Umbilical cord (tissue), 2 donors: Measurements from ENCODE around the gene UBE2J2. TPM values are rescaled to one million over a fixed set of nuclear protein-coding genes. Genes with fewer than 3 reads are reported as not detected.

Experiments used
- DNase-seq: peaks from one replicate; pipeline ENCODE4 v3.0.0-alpha.2; 2015; ENCODE audit warnings: low spot score
- total RNA-seq: library from RNA; depleted of rRNA; stranded (reverse); fragments of >200 nt; gene quantifications from one replicate; pipeline ENCODE4 v1.2.3, GENCODE V29; 2014; ENCODE audit warnings: low replicate concordance; ENCODE audit not compliant: insufficient read depth

The UBE2J2 gene
- total RNA-seq, 1 donor from 2014 or later = 22.9 TPM

DNA sequence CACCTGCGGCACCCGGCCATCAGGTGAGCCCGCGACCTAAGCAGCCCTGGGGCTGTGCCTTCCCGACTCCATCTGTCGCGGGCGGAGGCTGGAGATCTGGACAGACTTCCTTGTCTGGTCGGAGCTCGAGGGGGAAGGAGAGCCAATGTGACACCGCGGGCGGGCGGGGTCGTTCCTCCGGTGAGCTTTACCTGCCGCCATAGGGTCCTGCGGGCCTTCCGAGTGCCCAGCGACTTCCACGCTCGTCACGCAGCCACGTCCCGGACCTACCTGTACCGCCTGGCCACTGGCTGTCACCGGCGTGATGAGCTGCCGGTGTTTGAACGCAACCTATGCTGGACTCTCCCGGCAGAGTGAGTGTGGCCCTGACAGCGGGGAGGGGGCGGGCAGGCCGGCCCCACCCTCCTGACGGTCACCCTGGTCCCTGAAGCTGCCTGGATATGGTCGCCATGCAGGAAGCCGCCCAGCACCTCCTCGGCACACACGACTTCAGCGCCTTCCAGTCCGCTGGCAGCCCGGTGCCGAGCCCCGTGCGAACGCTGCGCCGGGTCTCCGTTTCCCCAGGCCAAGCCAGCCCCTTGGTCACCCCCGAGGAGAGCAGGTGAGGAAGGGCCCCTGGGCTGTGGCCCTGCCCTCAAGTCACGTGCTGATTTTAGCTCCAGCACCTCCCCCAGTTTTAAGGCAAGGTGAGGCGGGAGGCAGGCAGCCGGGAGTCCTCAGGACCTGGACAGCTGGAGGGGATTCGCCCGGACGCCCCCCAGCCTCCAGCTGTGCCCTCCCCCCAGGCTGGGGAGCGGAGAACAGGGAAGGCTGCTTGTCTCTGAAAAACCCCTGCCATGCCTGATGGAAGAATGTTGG is 35.8 kb upstream of the UBE2J2 start:
- DNase-seq = no peak

DNA sequence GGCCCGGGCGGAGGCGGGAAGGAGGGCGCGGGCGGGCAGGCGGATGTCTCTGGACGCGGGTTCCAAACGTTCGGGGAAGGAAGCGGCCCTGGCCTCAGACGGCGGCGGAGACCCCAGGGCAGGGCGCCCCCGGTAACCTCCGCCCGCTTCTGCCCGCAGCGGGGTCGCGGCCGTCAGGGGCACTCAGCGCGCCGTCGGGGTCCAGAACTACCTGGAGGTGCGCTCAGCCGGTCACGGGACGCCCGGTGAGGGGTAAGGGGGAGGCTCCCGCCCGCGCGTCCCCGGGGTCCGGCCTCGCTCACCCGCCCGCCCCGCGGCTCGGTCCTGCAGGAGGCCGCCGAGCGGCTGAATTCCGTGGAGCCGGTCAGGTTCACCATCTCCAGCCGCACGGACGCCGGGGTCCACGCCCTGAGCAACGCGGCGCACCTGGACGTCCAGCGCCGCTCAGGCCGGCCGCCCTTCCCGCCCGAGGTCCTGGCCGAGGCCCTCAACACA is 35.1 kb upstream of the UBE2J2 start:
- peak; percentile 31 for DNase-seq

DNA sequence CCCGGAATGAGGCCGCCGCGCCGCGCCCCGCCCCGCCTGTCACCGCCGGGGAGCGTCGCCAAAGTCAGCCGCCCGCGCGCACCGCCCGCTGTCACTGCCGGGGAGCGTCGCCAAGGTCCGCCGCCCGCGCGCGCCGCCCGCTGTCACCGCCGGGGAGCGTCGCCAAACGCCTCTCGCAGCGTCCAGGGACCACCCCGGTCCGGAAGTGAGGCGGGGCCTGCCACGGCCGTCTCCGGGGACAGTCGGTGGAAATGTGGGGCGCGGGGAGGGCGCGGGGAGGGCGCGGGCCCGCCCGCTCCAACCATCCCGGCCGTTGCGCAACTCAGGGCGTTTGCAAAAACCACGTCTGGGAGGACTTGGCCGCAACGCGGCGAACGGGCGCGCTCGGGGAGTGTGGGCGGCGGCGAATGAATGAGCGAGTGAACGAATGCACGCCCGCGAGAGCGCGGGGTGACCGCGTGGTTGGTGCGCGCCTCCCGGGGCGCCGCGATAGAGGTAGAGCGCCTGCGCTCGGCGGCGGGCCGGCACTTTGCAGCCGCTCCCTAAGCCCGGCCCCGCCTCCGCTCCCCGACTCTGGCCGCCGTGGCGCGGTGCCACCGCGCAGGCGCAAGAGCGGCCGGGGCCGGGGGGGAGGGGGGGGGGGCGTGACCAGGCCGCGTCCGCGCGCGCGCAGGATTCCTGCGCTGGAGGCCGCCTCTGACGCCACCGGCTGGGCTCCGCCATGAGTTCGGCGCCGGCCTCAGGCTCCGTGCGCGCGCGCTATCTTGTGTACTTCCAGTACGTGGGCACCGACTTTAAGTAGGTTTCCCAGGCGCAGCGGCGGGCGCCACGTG is 34.5 kb upstream of the UBE2J2 start, which contains the start of the genes ACAP3 and PUSL1:
Gene ACAP3 (minus strand): TSS at position 8 of the 833 bp plus-strand sequence. CDS start 115 bp downstream, outside the sequence.
Gene PUSL1 (plus strand): TSS at position 675 of the 833 bp plus-strand sequence. CDS start 47 bp downstream, at position 722.
- peak; percentile 94 for DNase-seq

DNA sequence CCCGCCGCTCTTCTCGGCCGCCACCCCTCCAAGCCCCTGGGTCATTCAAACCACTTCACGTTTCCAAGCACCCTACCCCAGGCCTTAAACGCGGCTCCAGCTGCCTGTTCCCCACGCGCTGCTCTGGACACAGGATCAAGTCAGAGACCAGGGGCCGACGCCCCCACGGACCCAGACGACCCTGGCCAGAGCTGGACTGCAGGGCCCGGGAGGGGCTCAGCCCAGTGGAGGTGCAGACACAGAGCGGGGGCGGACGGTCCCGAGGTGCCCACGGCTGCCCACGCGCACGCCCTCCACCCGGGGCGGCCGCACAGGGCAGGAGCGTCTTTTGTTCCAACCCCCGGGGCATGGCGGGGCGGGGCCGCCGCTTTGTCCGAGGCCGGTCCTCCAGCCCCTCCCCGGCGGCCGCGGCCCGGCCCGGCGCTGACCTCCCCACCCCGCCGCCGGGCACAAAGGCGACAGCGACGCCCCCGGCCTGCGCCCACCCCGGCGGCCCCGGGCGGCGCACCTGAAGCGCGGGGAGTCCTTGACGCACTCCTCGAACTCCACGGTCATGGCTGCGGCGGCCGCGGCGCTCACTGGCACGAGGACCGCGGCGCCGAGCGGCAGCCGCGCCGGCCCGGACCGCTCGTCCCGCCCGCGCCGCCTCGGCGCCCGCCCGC is 33.7 kb upstream of the UBE2J2 start:
- DNase-seq = peak; percentile 43

DNA sequence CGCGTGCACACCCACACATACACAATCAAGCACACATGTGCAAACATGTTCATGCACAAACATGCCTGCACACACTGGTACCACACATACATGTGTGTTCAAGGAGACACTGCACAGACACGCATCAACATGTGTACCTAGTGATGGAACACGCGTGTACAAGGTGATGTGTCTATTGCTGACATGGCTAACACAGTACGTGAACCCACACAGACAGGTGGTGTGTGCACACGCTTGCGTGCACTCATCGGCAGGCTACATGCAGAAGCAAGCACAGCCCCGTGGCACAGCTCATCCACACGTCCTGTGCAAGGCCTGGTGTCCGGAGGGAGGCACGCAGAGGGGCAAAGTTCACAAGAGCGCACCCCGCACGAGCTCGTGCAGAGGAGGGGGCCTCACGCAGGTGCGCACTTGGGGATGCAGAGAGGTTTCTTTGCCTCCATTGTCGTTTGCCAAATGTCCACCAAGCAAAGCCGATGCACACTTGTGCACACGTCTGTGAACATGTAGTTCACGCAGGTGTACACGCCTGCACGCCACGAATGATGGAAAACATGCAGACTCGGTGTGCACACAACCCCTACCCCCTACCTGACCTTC is 33.1 kb upstream of the UBE2J2 start:
- DNase-seq = no peak

DNA sequence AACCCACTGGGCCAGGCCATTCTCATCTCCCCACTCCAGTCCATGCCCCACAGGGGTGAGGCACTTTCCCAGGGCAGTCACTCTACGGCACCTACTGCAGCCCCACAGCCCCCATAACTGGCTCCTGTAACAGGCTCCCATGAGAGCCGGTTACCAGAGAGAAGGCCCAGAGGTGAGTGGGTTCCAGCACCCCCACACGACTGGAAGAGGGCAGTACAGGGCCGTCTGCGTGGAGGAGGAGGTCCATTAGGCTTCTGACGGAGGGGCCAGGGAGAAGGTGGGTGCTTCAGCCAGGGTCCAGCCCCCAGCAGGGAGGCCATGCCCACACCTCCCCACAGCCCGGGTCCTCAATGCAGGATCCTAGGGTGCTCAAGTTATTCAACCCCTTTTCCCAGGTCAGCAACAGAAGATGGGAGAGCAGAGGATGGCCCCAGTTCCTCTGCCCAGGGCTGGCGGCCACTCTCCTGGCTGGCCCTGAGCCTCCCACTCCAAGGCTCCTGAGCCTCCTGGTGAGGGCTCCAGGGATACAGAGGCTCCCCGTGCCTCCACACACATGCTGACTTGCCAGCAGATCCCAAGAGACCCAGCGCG is 32.5 kb upstream of the UBE2J2 start:
- DNase-seq = no peak

DNA sequence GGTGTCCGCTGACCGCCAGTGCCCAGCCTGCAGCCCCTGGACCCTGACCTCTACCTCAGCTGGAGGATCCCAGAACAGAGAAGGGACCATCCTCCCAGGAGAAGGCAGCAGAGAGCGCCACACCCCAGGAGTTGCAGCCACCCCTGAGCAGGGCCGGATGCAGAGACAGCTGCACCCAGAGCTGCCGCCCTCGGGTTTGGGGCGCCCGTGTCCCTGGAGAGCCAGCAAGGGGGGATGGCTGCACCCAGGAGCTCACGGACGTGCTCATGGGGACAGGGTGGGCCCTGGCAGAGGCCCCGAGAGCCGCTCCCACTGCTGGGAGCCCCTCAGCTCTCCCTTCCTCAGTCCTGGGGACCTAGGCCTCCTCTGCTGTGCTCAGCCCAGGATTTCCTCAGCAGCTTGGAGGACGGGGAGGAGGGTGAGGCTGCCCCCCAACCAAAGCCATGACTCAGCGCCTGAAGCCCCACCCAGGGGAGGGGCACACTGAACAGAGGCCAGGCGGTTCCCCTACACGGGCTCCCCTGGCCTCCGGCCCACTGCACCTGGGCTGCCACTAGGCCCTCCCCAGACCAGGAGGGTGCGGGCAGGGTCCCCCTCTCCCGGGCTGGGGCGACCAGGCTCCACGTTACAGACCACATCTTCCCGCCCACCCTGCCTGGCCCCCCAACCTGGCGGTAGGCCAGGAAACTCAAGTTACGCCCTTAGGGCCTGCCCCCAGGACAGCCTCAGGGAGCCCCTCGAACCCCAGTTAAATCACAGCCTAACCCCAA is 31.8 kb upstream of the UBE2J2 start:
- DNase-seq = peak; percentile 93

DNA sequence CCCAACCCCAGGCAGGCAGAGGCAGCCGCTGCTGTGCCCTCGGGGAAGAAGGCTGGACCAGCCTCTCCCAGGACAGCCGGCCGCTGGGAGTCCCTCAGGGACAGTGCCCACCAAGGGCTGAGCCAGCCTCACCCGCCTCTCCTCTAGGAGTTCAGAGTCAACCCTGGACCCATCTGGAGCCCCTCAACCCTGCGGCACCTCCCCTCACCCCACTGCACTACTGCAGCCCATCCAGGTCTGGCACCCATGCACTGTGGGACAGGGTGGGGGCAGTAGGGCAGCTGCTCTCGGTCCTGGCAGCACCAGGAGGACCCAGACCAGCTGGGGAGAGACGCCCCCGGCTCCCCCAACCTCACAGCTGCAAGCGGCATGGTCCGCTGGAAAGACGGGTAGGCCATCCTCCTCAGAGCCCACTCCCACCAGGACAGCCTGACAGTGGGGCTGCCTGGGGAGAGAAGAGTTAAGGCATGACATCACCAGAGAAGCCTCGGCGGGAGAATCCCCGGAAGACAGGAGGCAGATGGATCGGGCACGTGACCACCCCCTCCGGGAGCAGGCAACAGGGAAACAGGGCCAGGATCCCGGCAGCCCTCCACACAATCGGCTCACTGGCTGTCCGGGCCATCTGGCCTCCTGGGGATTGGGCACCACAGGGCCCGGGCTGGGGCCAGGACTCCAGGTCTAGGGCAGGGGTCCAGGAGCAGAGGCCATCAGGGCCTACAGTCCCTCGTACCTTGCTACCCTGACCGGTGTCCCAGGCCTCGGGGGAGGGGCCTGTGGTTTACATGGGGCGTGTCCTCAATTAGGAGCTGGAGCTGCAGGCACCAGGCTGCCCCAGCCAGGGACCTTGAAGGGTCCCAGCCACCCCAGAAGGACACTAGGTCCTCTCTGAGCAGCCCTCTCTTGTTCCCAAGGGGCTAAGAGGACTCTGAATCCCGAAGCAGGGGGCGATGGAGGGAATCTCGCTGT is 31.0 kb upstream of the UBE2J2 start:
- DNase-seq = peak; percentile 93

DNA sequence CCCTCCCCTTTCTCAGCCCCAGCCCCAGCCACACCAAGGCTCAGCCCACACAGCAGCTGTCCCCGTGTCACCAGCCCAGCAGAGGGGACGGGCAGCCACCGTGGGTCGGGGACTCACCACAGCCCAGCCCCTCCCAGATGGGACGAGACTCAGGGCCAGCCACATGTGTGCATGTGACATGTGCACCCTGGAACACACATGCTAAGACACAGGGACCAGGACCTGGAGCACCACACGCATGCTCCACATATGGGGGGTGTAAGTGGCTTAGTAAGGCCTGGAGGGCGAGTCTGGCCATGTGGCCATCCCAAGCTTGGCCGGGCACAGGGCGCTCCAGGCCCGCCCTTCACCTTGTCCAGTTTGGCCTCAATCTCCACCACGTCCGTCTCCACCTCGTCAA is 30.1 kb upstream of the UBE2J2 start:
- no peak for DNase-seq

DNA sequence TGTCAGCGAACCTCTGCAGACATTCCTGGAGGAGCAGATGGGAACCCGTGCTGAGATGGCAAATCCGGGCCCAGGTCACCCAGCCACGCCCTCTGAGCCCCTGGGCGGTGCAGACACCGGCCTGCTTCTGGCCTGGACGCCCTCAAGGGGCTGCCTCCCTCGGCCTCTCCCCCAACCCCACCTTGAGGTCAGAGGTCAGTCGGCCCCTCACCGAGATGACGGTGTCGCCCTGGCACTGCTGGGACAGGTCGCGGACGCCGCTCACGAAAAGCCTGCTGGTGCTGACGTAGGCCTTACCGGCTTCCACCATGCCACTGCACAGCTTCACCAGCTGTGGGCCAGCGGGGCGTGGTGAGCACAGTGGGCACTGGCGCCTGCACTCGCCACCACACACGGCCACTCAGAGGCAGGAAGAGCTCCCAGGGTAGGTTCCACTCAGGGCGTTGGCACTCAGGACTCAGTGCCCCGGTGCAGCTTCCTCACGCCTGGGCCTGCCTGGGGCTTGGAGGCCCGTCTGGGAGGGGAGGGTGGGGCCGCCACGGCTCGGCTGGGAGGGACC is 29.4 kb upstream of the UBE2J2 start:
- no peak for DNase-seq

DNA sequence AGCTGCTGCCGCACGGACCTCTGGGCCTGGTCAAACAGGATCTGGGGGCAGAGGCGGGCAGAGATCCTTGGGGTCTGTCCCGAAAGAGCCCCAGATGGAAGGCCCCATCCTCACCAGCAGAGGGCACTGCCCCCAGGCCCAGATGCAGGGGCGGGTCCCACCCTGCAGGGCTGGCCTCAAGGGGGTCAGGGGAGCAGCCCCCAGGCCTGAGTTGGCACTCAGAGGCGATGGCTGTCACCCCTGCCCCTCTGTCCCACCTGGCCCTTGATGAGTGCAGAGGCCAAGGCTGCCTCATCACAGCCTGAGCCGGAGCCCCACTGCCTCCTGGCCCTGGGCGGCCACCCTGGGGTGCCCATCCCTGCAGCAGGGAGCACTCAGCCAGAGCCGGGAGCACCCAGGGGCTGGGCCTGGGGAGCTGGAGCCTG is 28.4 kb upstream of the UBE2J2 start:
- DNase-seq = no peak

DNA sequence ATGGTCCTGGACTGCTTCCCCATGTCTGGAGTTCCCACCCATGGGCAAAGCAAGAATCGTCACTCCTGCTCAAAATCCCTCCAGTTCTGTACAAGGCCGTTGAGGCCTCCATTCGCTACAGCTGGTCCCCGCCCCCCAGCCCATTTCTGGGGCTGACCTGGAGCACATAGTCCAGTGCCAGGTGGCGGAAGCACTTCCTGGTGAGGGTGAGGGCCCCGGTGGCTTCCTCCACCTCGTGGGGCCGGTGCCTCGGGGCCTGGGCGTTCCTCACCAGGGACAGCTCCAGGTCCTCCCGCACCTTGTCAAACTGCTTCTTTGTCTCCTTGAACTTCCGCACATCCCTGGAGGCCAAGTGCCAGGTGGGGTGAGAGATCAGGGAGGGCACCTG is 26.7 kb upstream of the UBE2J2 start:
- DNase-seq = no peak

DNA sequence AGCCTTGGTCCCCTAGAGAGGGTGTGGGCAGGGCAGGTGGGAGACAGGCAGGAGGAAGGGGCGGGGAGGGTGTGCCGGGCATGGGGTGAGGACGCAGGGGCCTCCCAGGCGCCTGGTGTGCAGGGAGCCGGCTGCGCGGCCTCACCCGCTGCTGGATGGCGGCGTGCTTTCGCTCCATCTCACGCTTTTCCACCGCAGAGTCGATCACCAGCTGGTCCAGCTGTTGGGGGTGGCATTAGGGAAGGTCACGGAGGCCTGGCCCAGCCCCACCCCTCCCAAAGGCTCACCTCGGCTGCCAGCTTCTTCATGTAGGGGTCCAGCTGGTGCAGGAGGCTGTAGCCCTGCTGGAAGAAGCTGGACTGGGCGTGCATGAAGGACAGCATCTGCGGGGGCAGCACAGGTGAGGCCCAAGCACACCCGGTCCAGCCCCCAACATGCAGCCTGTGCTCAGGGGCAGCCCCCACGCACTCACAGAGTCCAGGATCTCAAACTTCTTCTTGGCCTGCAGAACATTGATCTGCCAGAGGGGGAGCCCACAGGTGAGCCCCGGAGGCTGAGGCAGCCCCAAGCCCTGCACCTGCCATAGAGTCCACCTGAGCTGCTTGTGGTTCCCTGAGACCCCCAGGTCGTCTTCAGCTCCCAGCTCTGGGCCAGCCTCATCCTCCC is 26.2 kb upstream of the UBE2J2 start:
- no peak for DNase-seq

DNA sequence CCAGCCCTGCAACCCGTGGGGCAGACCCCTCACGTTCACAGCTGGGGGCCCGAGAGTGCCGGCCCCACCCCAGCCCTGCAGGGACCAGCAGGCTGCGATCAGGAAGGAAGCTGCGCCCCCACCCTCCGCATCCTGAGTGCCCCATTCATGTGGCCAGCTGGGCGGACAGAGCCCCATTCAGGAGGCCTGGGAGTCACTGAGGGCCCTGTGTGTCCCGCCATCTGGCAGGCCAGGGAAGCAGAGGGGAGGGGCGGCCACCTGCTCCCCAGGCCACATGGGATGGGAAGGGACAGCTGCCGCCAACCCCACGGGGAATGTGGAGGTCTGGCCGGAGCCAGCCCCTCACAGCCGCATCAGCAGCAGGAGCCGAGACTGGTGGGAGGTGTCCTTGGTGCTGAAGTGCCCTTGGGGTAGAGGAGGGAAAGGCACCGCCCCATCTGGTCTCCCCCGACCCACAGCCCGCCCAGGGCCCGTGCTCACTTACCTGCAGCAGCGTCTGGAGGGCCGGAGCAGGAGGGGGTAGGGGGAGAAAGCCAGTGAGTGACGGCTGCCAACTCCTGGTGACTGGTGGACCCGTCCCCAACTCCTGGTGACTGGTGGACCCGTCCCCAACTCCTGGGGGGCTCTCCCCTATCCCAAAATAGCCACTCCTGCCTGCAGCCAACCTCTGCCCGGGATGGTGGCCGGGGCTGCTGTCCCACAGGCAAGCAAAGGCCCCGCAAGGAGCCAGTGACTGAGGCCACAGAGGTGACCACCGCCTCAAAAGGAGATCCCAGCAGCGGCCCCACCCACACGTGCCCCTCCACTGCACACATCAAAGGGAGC is 25.4 kb upstream of the UBE2J2 start:
- DNase-seq = no peak

DNA sequence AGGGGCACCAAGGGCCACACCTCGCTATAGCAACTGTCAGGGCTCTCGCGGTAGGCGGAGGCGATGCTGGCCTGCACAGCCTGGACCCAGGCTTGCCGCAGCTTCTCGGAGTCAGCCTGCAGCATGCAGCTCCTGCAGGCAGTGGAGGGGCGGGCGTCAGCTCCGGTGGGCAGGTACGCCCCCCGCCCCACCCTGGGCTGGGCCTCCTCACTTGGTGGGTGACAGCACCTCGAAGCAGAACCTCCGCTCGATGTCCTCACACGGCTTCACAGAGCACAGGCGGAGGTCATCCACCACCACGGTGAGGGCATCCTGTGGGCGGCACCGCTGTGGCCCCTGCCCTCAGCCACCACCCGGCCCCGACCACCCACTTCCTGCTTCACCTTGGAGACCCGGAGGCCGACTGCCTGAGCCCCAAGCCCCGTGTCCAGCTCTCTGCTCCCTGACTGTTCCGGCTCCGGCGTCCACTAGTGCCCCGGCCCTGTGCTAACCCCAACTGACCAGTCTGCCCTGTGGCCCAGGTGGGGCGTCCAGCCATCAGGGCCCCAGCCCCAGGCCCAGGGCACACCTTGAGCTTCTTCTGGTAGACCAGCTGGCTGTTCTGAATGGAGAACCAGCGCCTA is 24.3 kb upstream of the UBE2J2 start:
- no peak for DNase-seq
